Measurements from ENCODE around the gene PLXND1.

GRCh38 chr3:129535075-129535474, 71.4 kb downstream of the PLXND1 start:
- TF ChIP-seq POLR2A (IDR thresholded peaks at IDR 0.05) (no peak), CTCF (IDR thresholded peaks at IDR 0.05) (no peak), EP300 (IDR thresholded peaks at IDR 0.05) (no peak)

All from tibial nerve (tissue), 4 donors.